ENCODE measurements around the gene CTSW. TPM values are rescaled to one million over a fixed set of nuclear protein-coding genes. Genes with fewer than 3 reads are reported as not detected.
"Not testable (repeated sequence)": the region's sequence is repeated elsewhere in the genome, so short reads cannot be mapped to it uniquely, and the experiment has no call there.

The CTSW gene
- under 1 TPM in 3 of 4 donors, not detected in 1; 0.20 to 0.49 (median 0.32) TPM for total RNA-seq

GRCh38 chr11:65879617-65880016 lies at the start of gene CTSW:
Gene CTSW, plus strand, starts transcription at chr11:65879837. Its CDS starts 18 bp downstream, at chr11:65879855.
- peaks cover 0 to 30% of the 10 kb centered on the region in 2 donors for H3K36me3 ChIP-seq
- ATAC-seq (no peak), DNase-seq (no peak)
- no peaks in the 10 kb centered on the region for H3K9me3 ChIP-seq
- H3K27me3 ChIP-seq: no peaks in the 10 kb centered on the region
- H3K4me3 ChIP-seq: no peak within 1 kb of the TSS
- H3K4me1 ChIP-seq: no peaks in the 10 kb centered on the region
- in situ Hi-C loops (cut with MboI; ENCODE audit: low sequenced_read_pairs in 4 of 4) (loop anchor here (5.0 to 10.0 kb wide), 4 partner anchors 85 to 115 kb away; partner anchors contain the start of gene SART1 (in 1 of the 4)), intact Hi-C loops (cut with DNase I; ENCODE audit: low total_unique reads) (no loop called here)
- H3K27ac ChIP-seq: no peak within 1 kb of the TSS
- TF ChIP-seq POLR2A (IDR thresholded peaks at IDR 0.05): no peak
- TF ChIP-seq CTCF (IDR thresholded peaks at IDR 0.05 in 4 of 5, conservative IDR thresholded peaks at IDR 0.05 in 1 of 5): no peak

GRCh38 chr11:65832231-65832630 lies 47.4 kb upstream of the CTSW start:
- H3K4me3 ChIP-seq; H3K27ac ChIP-seq; H3K36me3 ChIP-seq; ATAC-seq; in situ Hi-C loops (cut with MboI; ENCODE audit: low sequenced_read_pairs in 4 of 4); intact Hi-C loops (cut with DNase I; ENCODE audit: low total_unique reads); H3K9me3 ChIP-seq; DNase-seq: not testable (repeated sequence)
- Histone ChIP-seq H3K4me1 (peaks cover 7 to 17% of the 10 kb centered on the region in 2 donors), H3K27me3 (peaks cover 0 to 12% (median 0%) of the 10 kb centered on the region in 3 donors)

- DNase-seq (peak; percentile 92), ATAC-seq (peak; percentile 98 to 99)
- Histone ChIP-seq H3K9me3 (no peaks in the 10 kb centered on the region), H3K27ac (peak within 1 kb of the TSS in 3 of 4 donors; percentile 16 to 57 (median 32)), H3K4me3 (peak within 1 kb of the TSS; percentile 61 to 88 (median 74)), H3K27me3 (peaks cover 0 to 12% (median 0%) of the 10 kb centered on the region in 3 donors), H3K4me1 (peaks cover 7 to 17% of the 10 kb centered on the region in 2 donors), H3K36me3 (no peaks in the 10 kb centered on the region)
- intact Hi-C loops (cut with DNase I; ENCODE audit: low total_unique reads): no loop called here
- TF ChIP-seq CTCF (IDR thresholded peaks at IDR 0.05 in 4 of 5, conservative IDR thresholded peaks at IDR 0.05 in 1 of 5) (no peak), POLR2A (IDR thresholded peaks at IDR 0.05) (no peak)
- in situ Hi-C loops (cut with MboI; ENCODE audit: low sequenced_read_pairs in 4 of 4): no loop called here
Measured at GRCh38 chr11:65833297-65834030, 46.2 kb upstream of the CTSW start, which contains the start of gene SNX32. Gene SNX32, plus strand, starts transcription at chr11:65833963. Its CDS starts 103 bp downstream, at chr11:65834066.

GRCh38 chr11:65834202-65834601 lies 45.4 kb upstream of the CTSW start:
- H3K36me3 ChIP-seq: no peaks in the 10 kb centered on the region
- ATAC-seq (no peak), DNase-seq (no peak)
- peaks cover 7 to 17% of the 10 kb centered on the region in 2 donors for H3K4me1 ChIP-seq
- H3K27ac ChIP-seq: no peak overlapping the region
- in situ Hi-C loops (cut with MboI; ENCODE audit: low sequenced_read_pairs in 4 of 4) (no loop called here), intact Hi-C loops (cut with DNase I; ENCODE audit: low total_unique reads) (no loop called here)
- peak overlapping the region; percentile 61 to 88 (median 74) for H3K4me3 ChIP-seq
- peaks cover 0 to 12% (median 0%) of the 10 kb centered on the region in 3 donors for H3K27me3 ChIP-seq
- H3K9me3 ChIP-seq: no peaks in the 10 kb centered on the region
- TF ChIP-seq POLR2A (IDR thresholded peaks at IDR 0.05) (no peak), CTCF (IDR thresholded peaks at IDR 0.05 in 4 of 5, conservative IDR thresholded peaks at IDR 0.05 in 1 of 5) (no peak)

GRCh38 chr11:65842144-65842543 lies 37.5 kb upstream of the CTSW start:
- DNase-seq: no peak
- Histone ChIP-seq H3K27ac (no peak overlapping the region), H3K4me3 (no peak overlapping the region), H3K4me1 (no peaks in the 10 kb centered on the region), H3K36me3 (no peaks in the 10 kb centered on the region), H3K27me3 (no peaks in the 10 kb centered on the region), H3K9me3 (no peaks in the 10 kb centered on the region)
- no peak for ATAC-seq
- in situ Hi-C loops (cut with MboI; ENCODE audit: low sequenced_read_pairs in 4 of 4) (no loop called here), intact Hi-C loops (cut with DNase I; ENCODE audit: low total_unique reads) (no loop called here)
- no peak for TF ChIP-seq CTCF (IDR thresholded peaks at IDR 0.05 in 4 of 5, conservative IDR thresholded peaks at IDR 0.05 in 1 of 5)
- TF ChIP-seq POLR2A (IDR thresholded peaks at IDR 0.05): no peak
